Upper lobe of right lung (tissue), 1 donor: Measurements from ENCODE around the gene RAF1. TPM values are rescaled to one million over a fixed set of nuclear protein-coding genes. Genes with fewer than 3 reads are reported as not detected.
"Not testable (repeated sequence)": the region's sequence is repeated elsewhere in the genome, so short reads cannot be mapped to it uniquely, and the experiment has no call there.

Experiments used
- ATAC-seq: fragments of 200-7000 bp; cut with Tn5 transposase; one replicate; pipeline ENCODE4 v1.9.1; 2020; ENCODE audit warnings: mild to moderate bottlenecking, moderate library complexity
- DNase-seq: peaks from one replicate; pipeline ENCODE4 v3.0.0-alpha.2; 2020
- H3K27ac ChIP-seq: fragments of 200-600 bp; one replicate; pipeline ENCODE4 v1.8.0; 2022
- H3K27me3 ChIP-seq: fragments of 200-600 bp; one replicate; pipeline ENCODE4 v1.8.0; 2022; ENCODE audit warnings: mild to moderate bottlenecking
- H3K36me3 ChIP-seq: fragments of 200-600 bp; one replicate; pipeline ENCODE4 v1.8.0; 2022
- H3K4me1 ChIP-seq: fragments of 200-600 bp; one replicate; pipeline ENCODE4 v1.8.0; 2022
- H3K4me3 ChIP-seq: fragments of 200-600 bp; one replicate; pipeline ENCODE4 v1.8.0; 2022; ENCODE audit warnings: mild to moderate bottlenecking
- H3K9me3 ChIP-seq: fragments of 200-600 bp; one replicate; pipeline ENCODE4 v1.8.0; 2022
- intact Hi-C: fragments of 100-400 bp; cut with DNase I; formaldehyde crosslinking; loops from one replicate; pipeline ENCODE4 v1.11.0; 2022
- total RNA-seq: library from RNA; stranded (reverse); fragmentation: NEBNext Ultra II Directional; extraction: Animal tissue kit (Norgen Biotek cat#: 25700); gene quantifications from one replicate; pipeline ENCODE4 v1.2.1, GENCODE V29; 2021
- TF ChIP-seq, protein P1 (sequence below): fragments of 200-600 bp; IDR thresholded peaks from one replicate; pipeline ENCODE4 v1.8.0; 2022; ENCODE audit warnings: antibody characterized with exemption
- donor health status: DM: no; HTN: yes; CAD: no; lungs with severe emphysema.

Gene RAF1
- total RNA-seq, 1 donor from 2014 or later = 91.6 TPM

DNA sequence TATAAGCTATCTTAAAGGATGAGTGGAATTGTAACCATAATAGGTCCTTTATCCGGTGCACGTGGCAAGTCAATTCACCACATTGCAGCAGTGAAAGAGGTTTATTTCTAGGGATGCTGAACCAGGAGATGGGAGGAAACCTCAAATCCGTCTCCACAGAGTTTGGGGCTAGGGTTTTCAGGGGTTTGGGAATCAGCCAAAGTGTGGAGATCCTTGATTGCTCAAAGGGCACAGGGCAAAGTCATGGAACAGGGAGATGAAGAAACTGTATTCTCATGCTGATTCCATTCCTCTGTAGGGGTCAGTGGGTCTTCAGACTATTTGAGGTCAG lies 7.2 kb upstream of the RAF1 start:
- TF ChIP-seq, protein P1, sequence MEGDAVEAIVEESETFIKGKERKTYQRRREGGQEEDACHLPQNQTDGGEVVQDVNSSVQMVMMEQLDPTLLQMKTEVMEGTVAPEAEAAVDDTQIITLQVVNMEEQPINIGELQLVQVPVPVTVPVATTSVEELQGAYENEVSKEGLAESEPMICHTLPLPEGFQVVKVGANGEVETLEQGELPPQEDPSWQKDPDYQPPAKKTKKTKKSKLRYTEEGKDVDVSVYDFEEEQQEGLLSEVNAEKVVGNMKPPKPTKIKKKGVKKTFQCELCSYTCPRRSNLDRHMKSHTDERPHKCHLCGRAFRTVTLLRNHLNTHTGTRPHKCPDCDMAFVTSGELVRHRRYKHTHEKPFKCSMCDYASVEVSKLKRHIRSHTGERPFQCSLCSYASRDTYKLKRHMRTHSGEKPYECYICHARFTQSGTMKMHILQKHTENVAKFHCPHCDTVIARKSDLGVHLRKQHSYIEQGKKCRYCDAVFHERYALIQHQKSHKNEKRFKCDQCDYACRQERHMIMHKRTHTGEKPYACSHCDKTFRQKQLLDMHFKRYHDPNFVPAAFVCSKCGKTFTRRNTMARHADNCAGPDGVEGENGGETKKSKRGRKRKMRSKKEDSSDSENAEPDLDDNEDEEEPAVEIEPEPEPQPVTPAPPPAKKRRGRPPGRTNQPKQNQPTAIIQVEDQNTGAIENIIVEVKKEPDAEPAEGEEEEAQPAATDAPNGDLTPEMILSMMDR = no peak
- no peaks in the 10 kb centered on the region for H3K4me1 ChIP-seq
- H3K27me3 ChIP-seq = no peaks in the 10 kb centered on the region
- DNase-seq (no peak), ATAC-seq (no peak)
- intact Hi-C loops = no loop called here
- H3K4me3 ChIP-seq = no peak overlapping the region
- H3K27ac ChIP-seq = no peak overlapping the region
- no peaks in the 10 kb centered on the region for H3K36me3 ChIP-seq
- H3K9me3 ChIP-seq = no peaks in the 10 kb centered on the region

DNA sequence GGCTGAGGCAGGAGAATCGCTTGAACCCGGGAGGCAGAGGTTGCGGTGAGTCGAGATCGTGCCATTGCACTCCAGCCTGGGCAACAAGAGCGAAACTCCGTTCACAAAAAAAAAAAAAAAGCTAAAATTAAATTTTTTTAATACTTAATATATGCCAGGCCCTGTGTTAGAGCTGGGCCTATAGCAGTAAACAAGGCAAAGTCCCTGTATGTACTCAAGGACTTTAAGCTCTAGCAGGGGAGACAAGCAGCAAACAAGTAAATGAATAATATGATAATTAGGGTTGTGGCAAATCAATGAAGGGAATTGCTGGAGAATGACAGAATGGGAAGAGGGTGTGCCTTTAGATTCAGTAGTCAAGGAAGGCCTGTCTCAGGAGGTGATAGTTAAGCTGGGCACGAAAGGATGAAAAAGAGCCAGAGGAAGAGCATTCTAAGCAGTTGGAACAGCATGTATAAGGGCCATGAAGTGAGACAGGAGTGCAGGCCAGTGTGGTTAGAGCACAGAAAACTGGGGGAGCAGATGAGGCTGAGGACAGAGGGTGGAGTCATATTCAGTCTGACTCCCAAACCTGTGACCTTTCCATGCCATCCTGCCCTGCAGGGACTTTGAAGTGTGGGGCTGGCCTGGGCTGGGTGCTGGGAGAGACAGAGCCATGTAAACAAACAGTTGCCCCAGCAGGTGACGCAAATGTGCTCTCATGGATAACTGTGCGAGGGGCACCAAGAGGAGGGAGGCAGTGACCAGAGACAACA lies 6.6 kb upstream of the RAF1 start:
- Histone ChIP-seq H3K36me3 (no peaks in the 10 kb centered on the region), H3K4me1 (no peaks in the 10 kb centered on the region), H3K4me3 (no peak overlapping the region), H3K27me3 (no peaks in the 10 kb centered on the region), H3K27ac (no peak overlapping the region), H3K9me3 (no peaks in the 10 kb centered on the region)
- ATAC-seq (no peak), DNase-seq (no peak)
- intact Hi-C loops = no loop called here
- TF ChIP-seq, protein P1 = no peak

DNA sequence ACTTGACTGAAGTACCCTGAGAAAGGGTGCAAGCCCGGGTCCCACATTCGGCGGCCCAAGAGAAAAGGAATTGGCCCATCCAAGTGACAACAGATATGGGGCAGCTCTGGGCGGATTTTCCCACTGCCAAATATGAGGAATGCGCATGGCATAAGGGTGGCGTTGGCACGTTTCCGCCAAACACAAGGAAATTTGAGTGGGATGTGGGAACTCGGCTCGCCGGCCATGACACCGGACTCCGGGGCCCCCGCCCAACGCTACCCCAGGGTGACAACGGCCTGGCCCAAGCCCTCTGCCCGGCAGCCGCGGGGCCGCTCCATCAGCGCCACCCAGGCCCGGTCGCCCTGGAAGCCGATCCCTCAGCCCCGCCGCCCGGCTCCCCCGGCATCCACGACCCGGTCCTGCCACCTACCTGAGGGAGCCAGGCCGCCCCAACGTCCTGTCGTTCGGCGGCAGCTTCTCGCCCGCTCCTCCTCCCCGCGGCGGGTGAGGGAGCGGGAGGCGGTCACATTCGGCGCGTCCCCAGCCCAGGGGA lies 449 bp downstream of the RAF1 start:
- no peaks in the 10 kb centered on the region for H3K9me3 ChIP-seq
- peak overlapping the region; percentile 99 for H3K27ac ChIP-seq
- H3K36me3 ChIP-seq = no peaks in the 10 kb centered on the region
- ATAC-seq (peak; percentile 71), DNase-seq (no peak)
- intact Hi-C loops = no loop called here
- peak overlapping the region; percentile 86 for H3K4me3 ChIP-seq
- peaks cover 41% of the 10 kb centered on the region for H3K4me1 ChIP-seq
- no peaks in the 10 kb centered on the region for H3K27me3 ChIP-seq
- TF ChIP-seq, protein P1 = no peak

DNA sequence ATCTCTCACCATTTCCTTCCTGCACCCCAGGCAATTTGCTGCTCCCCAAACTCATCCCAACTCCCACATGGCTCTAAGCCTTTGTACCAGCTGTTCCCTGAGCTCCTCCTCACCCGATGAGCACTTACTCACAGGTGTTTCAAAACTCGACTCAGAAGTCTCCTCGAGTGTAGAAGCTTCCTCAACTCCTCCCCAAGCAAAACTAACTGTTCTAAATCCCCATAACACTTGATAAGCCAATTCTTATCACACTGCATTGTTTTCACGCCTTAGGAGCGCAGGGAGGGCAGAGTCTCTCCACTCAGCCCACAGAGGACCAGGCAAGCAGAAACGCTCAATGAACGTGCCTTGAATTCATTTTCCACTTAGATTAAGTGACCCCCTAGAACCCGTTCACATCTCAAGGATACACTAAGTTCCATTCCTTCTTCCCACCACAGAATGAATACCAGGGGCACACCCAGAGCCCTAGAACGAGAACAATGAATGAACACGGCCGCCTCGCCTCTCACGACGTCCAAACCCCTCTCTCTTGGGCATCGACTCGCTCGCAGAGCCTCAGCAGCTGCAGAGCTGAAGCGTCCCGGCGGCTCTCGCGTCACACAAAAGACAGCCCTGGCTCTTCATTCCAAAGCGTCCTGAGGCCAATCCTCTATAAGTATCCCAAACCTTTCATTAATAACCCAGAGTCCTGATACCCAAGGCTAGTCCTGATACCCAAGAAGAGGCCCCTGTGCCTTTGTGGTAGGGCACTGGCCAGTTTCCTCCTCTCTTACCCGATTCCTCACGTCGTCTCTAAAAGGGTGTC lies 1.1 kb downstream of the RAF1 start:
- H3K4me3 ChIP-seq = peak overlapping the region; percentile 86
- peaks cover 47% of the 10 kb centered on the region for H3K4me1 ChIP-seq
- H3K27ac ChIP-seq = peak overlapping the region; percentile 99
- ATAC-seq = peak; percentile 7
- DNase-seq = peak; percentile 71
- no peaks in the 10 kb centered on the region for H3K9me3 ChIP-seq
- intact Hi-C loops = no loop called here
- no peaks in the 10 kb centered on the region for H3K36me3 ChIP-seq
- no peaks in the 10 kb centered on the region for H3K27me3 ChIP-seq
- TF ChIP-seq, protein P1 = no peak

DNA sequence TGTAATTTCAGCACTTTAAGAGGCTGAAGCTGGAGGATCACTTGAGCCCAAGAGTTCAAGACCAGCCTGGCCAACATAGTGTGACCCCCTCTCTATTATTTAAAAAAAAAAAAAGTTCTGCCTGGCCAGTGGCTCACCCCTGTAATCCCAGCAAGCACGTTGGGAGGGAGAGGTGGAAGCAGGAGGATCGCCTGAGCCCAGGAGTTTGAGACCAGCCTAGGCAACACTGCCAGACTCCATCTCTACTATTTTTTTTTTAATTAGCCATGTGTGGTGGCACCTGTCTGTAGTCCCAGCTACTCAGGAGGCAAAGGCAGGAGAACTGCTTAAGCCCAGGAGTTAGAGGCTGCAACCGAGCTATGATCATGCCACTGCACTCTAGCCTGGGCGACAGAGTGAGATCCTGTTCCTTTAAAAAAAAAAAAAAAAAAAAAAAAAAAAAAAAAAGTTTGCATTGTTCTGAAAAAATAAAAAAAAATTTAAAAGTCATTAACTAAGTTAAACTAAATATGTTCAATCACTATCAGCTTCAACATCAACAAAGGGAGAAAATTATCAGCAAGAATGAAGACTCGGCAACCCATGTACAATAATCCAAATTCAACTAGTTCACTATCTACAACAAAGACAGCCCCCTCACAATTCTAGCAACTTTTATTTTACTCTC lies 1.9 kb downstream of the RAF1 start:
- DNase-seq = no peak
- peaks cover 54% of the 10 kb centered on the region for H3K4me1 ChIP-seq
- TF ChIP-seq, protein P1 = no peak
- H3K4me3 ChIP-seq = peak overlapping the region; percentile 86
- peak overlapping the region; percentile 99 for H3K27ac ChIP-seq
- ATAC-seq = no peak
- H3K9me3 ChIP-seq = no peaks in the 10 kb centered on the region
- intact Hi-C loops = no loop called here
- no peaks in the 10 kb centered on the region for H3K27me3 ChIP-seq
- H3K36me3 ChIP-seq = no peaks in the 10 kb centered on the region

DNA sequence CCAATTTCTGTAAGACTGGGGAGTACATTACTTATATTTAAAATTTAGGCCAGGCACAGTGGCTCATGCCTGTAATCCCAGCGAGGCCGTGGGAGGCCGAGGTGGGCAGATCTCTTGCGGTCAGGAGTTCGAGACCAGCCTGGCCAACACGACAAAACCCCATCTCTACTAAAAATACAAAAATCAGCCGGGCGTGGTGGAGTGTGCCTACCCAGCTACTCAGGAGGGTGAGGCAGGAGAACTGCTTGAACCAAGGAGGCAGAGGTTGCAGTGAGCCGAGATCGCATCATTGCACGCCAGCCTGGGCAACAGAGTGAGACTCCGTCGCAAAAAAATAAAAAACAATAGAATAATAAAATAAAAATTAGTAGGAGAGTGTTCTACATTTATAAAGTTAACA lies 2.5 kb downstream of the RAF1 start:
- H3K36me3 ChIP-seq, ATAC-seq, intact Hi-C loops, H3K27me3 ChIP-seq, H3K9me3 ChIP-seq, H3K27ac ChIP-seq, DNase-seq: not testable (repeated sequence)
- Histone ChIP-seq H3K4me3 (peak overlapping the region; percentile 86), H3K4me1 (peaks cover 61% of the 10 kb centered on the region)
